ENCODE measurements around the gene TEKTIP1.
"Not testable (repeated sequence)": the region's sequence is repeated elsewhere in the genome, so short reads cannot be mapped to it uniquely, and the experiment has no call there.

GRCh38 chr19:3508121-3508661 lies 30.8 kb upstream of the TEKTIP1 start:
- TF ChIP-seq EZH2 (IDR thresholded peaks at IDR 0.05; ENCODE audit: borderline replicate concordance); CTCF (IDR thresholded peaks at IDR 0.05; ENCODE audit: poor library complexity): not testable (repeated sequence)
